ENCODE data around the gene CFAP69. TPM values are rescaled to one million over a fixed set of nuclear protein-coding genes. Genes with fewer than 3 reads are reported as not detected.
A peak's percentile ranks its signal among the peaks of the same experiment; 100 is the strongest.

The CFAP69 gene
- polyA plus RNA-seq, 4 donors, result 1.0 to 4.9 (median 4.2) TPM

DNA sequence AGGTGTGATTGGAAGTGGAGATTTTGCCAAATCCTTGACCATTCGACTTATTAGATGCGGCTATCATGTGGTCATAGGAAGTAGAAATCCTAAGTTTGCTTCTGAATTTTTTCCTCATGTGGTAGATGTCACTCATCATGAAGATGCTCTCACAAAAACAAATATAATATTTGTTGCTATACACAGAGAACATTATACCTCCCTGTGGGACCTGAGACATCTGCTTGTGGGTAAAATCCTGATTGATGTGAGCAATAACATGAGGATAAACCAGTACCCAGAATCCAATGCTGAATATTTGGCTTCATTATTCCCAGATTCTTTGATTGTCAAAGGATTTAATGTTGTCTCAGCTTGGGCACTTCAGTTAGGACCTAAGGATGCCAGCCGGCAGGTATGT lies 19.8 kb upstream of the CFAP69 start:
- Histone ChIP-seq H3K9me3 (ENCODE audit: control insufficient read depth in 2 of 2, insufficient read depth in 1 of 2, low read depth in 1 of 2, low read length in 1 of 2) (no peaks in the 10 kb centered on the region), H3K36me3 (ENCODE audit: control insufficient read depth in 3 of 3, insufficient read depth in 2 of 3, low read depth in 1 of 3, low read length in 3 of 3) (no peaks in the 10 kb centered on the region), H3K4me3 (ENCODE audit: low read depth in 1 of 3, low read length in 3 of 3) (no peak overlapping the region), H3K27ac (ENCODE audit: low read depth in 1 of 3, low read length in 2 of 3) (no peak overlapping the region), H3K4me1 (ENCODE audit: control insufficient read depth in 3 of 3, insufficient read depth in 2 of 3, low read depth in 1 of 3, low read length in 2 of 3) (peaks cover 0 to 3% (median 0%) of the 10 kb centered on the region in 3 donors), H3K27me3 (ENCODE audit: control insufficient read depth in 3 of 3, insufficient read depth in 3 of 3, low read length in 3 of 3) (no peaks in the 10 kb centered on the region)
- no peak for FAIRE-seq
- 93 to 96% (median 95%) methylated on average over 3 of the region's 3 CpGs for WGBS, 3 donors
- no peak for DNase-seq

DNA sequence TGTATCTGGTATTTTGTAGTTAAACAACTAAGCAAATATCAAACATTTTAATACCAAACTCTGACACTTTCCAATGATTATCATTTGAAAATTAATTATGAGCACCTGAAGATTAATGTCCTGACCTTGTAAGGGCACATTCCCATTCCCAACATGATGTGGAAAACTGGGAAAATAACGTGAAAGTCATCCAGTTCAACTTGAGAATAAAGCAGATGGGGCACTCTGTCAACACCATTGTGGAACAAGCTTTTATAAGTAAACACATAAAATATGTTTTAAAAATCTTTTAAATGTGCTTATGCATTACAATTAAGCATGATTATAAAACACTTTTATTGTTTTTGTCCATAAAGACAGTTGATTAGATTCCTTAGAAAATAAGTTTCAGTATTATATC lies 19.4 kb upstream of the CFAP69 start:
- FAIRE-seq (no peak), DNase-seq (no peak)
- Histone ChIP-seq H3K27me3 (ENCODE audit: control insufficient read depth in 3 of 3, insufficient read depth in 3 of 3, low read length in 3 of 3) (no peaks in the 10 kb centered on the region), H3K4me3 (ENCODE audit: low read depth in 1 of 3, low read length in 3 of 3) (no peak overlapping the region), H3K9me3 (ENCODE audit: control insufficient read depth in 2 of 2, insufficient read depth in 1 of 2, low read depth in 1 of 2, low read length in 1 of 2) (no peaks in the 10 kb centered on the region), H3K27ac (ENCODE audit: low read depth in 1 of 3, low read length in 2 of 3) (no peak overlapping the region), H3K36me3 (ENCODE audit: control insufficient read depth in 3 of 3, insufficient read depth in 2 of 3, low read depth in 1 of 3, low read length in 3 of 3) (no peaks in the 10 kb centered on the region), H3K4me1 (ENCODE audit: control insufficient read depth in 3 of 3, insufficient read depth in 2 of 3, low read depth in 1 of 3, low read length in 2 of 3) (peaks cover 0 to 3% (median 0%) of the 10 kb centered on the region in 3 donors)
- 59 to 67% (median 66%) methylated on average over 1 of the region's 1 CpG for WGBS, 3 donors

GRCh38 chr7:90227259-90227658 lies 17.7 kb upstream of the CFAP69 start:
- H3K4me1 ChIP-seq (ENCODE audit: control insufficient read depth in 3 of 3, insufficient read depth in 2 of 3, low read depth in 1 of 3, low read length in 2 of 3), result peaks cover 0 to 3% (median 0%) of the 10 kb centered on the region in 3 donors
- H3K27ac ChIP-seq (ENCODE audit: low read depth in 1 of 3, low read length in 2 of 3), result no peak overlapping the region
- 64 to 84% (median 82%) methylated on average over 5 of the region's 5 CpGs for WGBS, 3 donors
- H3K9me3 ChIP-seq (ENCODE audit: control insufficient read depth in 2 of 2, insufficient read depth in 1 of 2, low read depth in 1 of 2, low read length in 1 of 2), result no peaks in the 10 kb centered on the region
- H3K36me3 ChIP-seq (ENCODE audit: control insufficient read depth in 3 of 3, insufficient read depth in 2 of 3, low read depth in 1 of 3, low read length in 3 of 3), result no peaks in the 10 kb centered on the region
- no peak for FAIRE-seq
- no peak for DNase-seq
- no peak overlapping the region for H3K4me3 ChIP-seq (ENCODE audit: low read depth in 1 of 3, low read length in 3 of 3)
- H3K27me3 ChIP-seq (ENCODE audit: control insufficient read depth in 3 of 3, insufficient read depth in 3 of 3, low read length in 3 of 3), result no peaks in the 10 kb centered on the region

DNA sequence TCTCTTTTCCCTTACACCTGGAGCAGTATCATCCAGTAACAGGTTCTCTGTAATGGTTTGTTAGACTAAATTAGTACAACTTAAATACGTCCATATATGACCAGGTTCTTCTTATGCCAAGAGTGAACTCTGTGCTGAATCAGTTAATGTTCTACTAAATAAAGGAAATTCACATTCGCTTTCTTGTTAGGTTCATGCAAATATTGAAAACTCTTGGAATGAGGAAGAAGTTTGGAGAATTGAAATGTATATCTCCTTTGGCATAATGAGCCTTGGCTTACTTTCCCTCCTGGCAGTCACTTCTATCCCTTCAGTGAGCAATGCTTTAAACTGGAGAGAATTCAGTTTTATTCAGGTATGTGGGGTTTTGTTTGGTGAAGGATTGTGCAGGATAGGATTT lies 15.3 kb upstream of the CFAP69 start:
- Histone ChIP-seq H3K4me1 (ENCODE audit: control insufficient read depth in 3 of 3, insufficient read depth in 2 of 3, low read depth in 1 of 3, low read length in 2 of 3) (peaks cover 0 to 3% (median 2%) of the 10 kb centered on the region in 3 donors), H3K9me3 (ENCODE audit: control insufficient read depth in 2 of 2, insufficient read depth in 1 of 2, low read depth in 1 of 2, low read length in 1 of 2) (no peaks in the 10 kb centered on the region), H3K36me3 (ENCODE audit: control insufficient read depth in 3 of 3, insufficient read depth in 2 of 3, low read depth in 1 of 3, low read length in 3 of 3) (no peaks in the 10 kb centered on the region), H3K27me3 (ENCODE audit: control insufficient read depth in 3 of 3, insufficient read depth in 3 of 3, low read length in 3 of 3) (no peaks in the 10 kb centered on the region), H3K27ac (ENCODE audit: low read depth in 1 of 3, low read length in 2 of 3) (peak overlapping the region; percentile 65 to 72 (median 68)), H3K4me3 (ENCODE audit: low read depth in 1 of 3, low read length in 3 of 3) (peak overlapping the region in 1 of 3 donors; percentile 38)
- FAIRE-seq, result peak; percentile 55
- WGBS, 3 donors, result 17 to 62% (median 21%) methylated on average over 2 of the region's 2 CpGs
- DNase-seq, result peak; percentile 77 to 85

DNA sequence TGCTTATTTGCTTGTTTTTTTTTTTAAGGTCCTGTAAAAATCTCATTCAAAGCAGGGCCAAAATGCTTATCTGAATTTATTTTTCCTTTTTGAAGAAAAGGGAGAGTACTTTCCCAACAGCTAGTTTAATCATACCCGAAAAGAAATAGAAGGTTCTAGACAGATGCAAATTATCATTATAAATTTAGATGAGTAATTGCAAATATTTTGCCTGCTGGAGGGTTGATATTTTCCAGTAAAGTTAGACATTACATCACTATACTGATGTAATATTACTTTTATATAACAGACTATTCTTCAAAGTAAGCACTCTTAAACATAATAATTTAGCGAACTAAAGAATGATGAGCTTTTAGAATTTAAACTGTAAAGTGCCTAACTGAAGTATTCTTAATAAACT lies 14.1 kb upstream of the CFAP69 start:
- FAIRE-seq (peak; percentile 41), DNase-seq (no peak)
- H3K9me3 ChIP-seq (ENCODE audit: control insufficient read depth in 2 of 2, insufficient read depth in 1 of 2, low read depth in 1 of 2, low read length in 1 of 2), result no peaks in the 10 kb centered on the region
- 67 to 89% (median 82%) methylated on average over 2 of the region's 2 CpGs for WGBS, 3 donors
- H3K4me1 ChIP-seq (ENCODE audit: control insufficient read depth in 3 of 3, insufficient read depth in 2 of 3, low read depth in 1 of 3, low read length in 2 of 3), result peaks cover 0 to 3% (median 2%) of the 10 kb centered on the region in 3 donors
- no peak overlapping the region for H3K4me3 ChIP-seq (ENCODE audit: low read depth in 1 of 3, low read length in 3 of 3)
- no peaks in the 10 kb centered on the region for H3K27me3 ChIP-seq (ENCODE audit: control insufficient read depth in 3 of 3, insufficient read depth in 3 of 3, low read length in 3 of 3)
- H3K36me3 ChIP-seq (ENCODE audit: control insufficient read depth in 3 of 3, insufficient read depth in 2 of 3, low read depth in 1 of 3, low read length in 3 of 3), result no peaks in the 10 kb centered on the region
- H3K27ac ChIP-seq (ENCODE audit: low read depth in 1 of 3, low read length in 2 of 3), result no peak overlapping the region

DNA sequence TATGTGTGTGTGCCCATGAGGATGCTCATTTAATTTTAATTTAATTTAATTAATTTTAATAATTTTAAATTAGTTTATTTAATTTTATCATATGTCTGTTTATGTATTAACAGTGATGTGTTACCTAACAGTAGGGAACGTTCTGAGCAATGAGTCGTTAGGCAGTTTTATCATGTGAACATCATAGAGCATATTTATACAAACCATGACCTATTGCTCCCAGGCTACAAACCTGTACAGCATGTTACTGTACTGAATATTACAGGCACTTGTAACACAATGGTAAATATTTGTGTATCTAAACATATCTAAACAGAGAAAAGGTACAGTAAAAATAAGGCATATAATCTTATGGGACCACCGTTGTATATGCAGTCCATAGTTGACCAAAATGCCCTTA lies 13.7 kb upstream of the CFAP69 start:
- Histone ChIP-seq H3K27ac (ENCODE audit: low read depth in 1 of 3, low read length in 2 of 3) (no peak overlapping the region), H3K4me1 (ENCODE audit: control insufficient read depth in 3 of 3, insufficient read depth in 2 of 3, low read depth in 1 of 3, low read length in 2 of 3) (peaks cover 0 to 3% (median 2%) of the 10 kb centered on the region in 3 donors), H3K27me3 (ENCODE audit: control insufficient read depth in 3 of 3, insufficient read depth in 3 of 3, low read length in 3 of 3) (no peaks in the 10 kb centered on the region), H3K36me3 (ENCODE audit: control insufficient read depth in 3 of 3, insufficient read depth in 2 of 3, low read depth in 1 of 3, low read length in 3 of 3) (no peaks in the 10 kb centered on the region), H3K9me3 (ENCODE audit: control insufficient read depth in 2 of 2, insufficient read depth in 1 of 2, low read depth in 1 of 2, low read length in 1 of 2) (no peaks in the 10 kb centered on the region), H3K4me3 (ENCODE audit: low read depth in 1 of 3, low read length in 3 of 3) (peak overlapping the region in 1 of 3 donors; percentile 7)
- WGBS, 3 donors, result 30 to 70% (median 42%) methylated on average over 3 of the region's 3 CpGs
- FAIRE-seq (no peak), DNase-seq (peak in 1 of 2 donors; percentile 70)

DNA sequence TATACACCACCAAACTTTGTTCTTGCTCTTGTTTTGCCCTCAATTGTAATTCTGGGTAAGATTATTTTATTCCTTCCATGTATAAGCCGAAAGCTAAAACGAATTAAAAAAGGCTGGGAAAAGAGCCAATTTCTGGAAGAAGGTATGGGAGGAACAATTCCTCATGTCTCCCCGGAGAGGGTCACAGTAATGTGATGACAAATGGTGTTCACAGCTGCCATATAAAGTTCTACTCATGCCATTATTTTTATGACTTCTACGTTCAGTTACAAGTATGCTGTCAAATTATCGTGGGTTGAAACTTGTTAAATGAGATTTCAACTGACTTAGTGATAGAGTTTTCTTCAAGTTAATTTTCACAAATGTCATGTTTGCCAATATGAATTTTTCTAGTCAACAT lies 12.5 kb upstream of the CFAP69 start:
- no peaks in the 10 kb centered on the region for H3K27me3 ChIP-seq (ENCODE audit: control insufficient read depth in 3 of 3, insufficient read depth in 3 of 3, low read length in 3 of 3)
- WGBS, 3 donors, result 58 to 81% (median 60%) methylated on average over 5 of the region's 5 CpGs
- H3K36me3 ChIP-seq (ENCODE audit: control insufficient read depth in 3 of 3, insufficient read depth in 2 of 3, low read depth in 1 of 3, low read length in 3 of 3), result no peaks in the 10 kb centered on the region
- no peak overlapping the region for H3K27ac ChIP-seq (ENCODE audit: low read depth in 1 of 3, low read length in 2 of 3)
- FAIRE-seq, result no peak
- no peaks in the 10 kb centered on the region for H3K9me3 ChIP-seq (ENCODE audit: control insufficient read depth in 2 of 2, insufficient read depth in 1 of 2, low read depth in 1 of 2, low read length in 1 of 2)
- no peak for DNase-seq
- peaks cover 0 to 3% (median 2%) of the 10 kb centered on the region in 3 donors for H3K4me1 ChIP-seq (ENCODE audit: control insufficient read depth in 3 of 3, insufficient read depth in 2 of 3, low read depth in 1 of 3, low read length in 2 of 3)
- H3K4me3 ChIP-seq (ENCODE audit: low read depth in 1 of 3, low read length in 3 of 3), result no peak overlapping the region

DNA sequence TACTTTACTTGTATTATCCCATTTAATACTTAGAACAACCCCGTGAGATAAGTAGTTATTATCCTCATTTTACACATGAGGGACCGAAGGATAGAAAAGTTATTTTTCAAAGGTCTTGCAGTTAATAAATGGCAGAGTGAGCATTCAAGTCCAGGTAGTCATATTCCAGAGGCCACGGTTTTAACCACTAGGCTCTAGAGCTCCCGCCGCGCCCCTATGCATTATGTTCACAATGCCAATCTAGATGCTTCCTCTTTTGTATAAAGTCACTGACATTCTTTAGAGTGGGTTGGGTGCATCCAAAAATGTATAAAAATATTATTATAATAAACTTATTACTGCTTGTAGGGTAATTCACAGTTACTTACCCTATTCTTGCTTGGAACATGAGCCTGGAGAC lies 11.4 kb upstream of the CFAP69 start:
- peaks cover 0 to 3% (median 0%) of the 10 kb centered on the region in 3 donors for H3K36me3 ChIP-seq (ENCODE audit: control insufficient read depth in 3 of 3, insufficient read depth in 2 of 3, low read depth in 1 of 3, low read length in 3 of 3)
- WGBS, 3 donors, result 72 to 86% (median 82%) methylated on average over 6 of the region's 6 CpGs
- no peaks in the 10 kb centered on the region for H3K9me3 ChIP-seq (ENCODE audit: control insufficient read depth in 2 of 2, insufficient read depth in 1 of 2, low read depth in 1 of 2, low read length in 1 of 2)
- no peak for FAIRE-seq
- no peak overlapping the region for H3K4me3 ChIP-seq (ENCODE audit: low read depth in 1 of 3, low read length in 3 of 3)
- peaks cover 0 to 12% (median 2%) of the 10 kb centered on the region in 3 donors for H3K4me1 ChIP-seq (ENCODE audit: control insufficient read depth in 3 of 3, insufficient read depth in 2 of 3, low read depth in 1 of 3, low read length in 2 of 3)
- H3K27me3 ChIP-seq (ENCODE audit: control insufficient read depth in 3 of 3, insufficient read depth in 3 of 3, low read length in 3 of 3), result no peaks in the 10 kb centered on the region
- peak in 1 of 2 donors; percentile 37 for DNase-seq
- peak overlapping the region in 1 of 3 donors; percentile 14 for H3K27ac ChIP-seq (ENCODE audit: low read depth in 1 of 3, low read length in 2 of 3)

DNA sequence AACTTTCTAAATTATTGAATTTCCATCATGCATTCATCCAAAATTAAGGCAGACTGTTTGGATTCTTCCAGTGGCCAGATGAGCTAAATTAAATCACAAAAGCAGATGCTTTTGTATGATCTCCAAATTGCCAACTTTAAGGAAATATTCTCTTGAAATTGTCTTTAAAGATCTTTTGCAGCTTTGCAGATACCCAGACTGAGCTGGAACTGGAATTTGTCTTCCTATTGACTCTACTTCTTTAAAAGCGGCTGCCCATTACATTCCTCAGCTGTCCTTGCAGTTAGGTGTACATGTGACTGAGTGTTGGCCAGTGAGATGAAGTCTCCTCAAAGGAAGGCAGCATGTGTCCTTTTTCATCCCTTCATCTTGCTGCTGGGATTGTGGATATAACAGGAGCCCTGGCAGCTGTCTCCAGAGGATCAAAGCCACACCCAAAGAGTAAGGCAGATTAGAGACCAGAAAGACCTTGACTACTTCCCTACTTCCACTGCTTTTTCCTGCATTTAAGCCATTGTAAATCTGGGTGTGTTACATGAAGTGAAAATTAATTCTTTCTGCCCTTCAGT lies 8.2 kb upstream of the CFAP69 start:
- H3K4me1 ChIP-seq (ENCODE audit: control insufficient read depth in 3 of 3, insufficient read depth in 2 of 3, low read depth in 1 of 3, low read length in 2 of 3), result peaks cover 3 to 15% (median 3%) of the 10 kb centered on the region in 3 donors
- H3K9me3 ChIP-seq (ENCODE audit: control insufficient read depth in 2 of 2, insufficient read depth in 1 of 2, low read depth in 1 of 2, low read length in 1 of 2), result no peaks in the 10 kb centered on the region
- no peak overlapping the region for H3K4me3 ChIP-seq (ENCODE audit: low read depth in 1 of 3, low read length in 3 of 3)
- WGBS, 3 donors, result 80 to 90% (median 83%) methylated on average over 1 of the region's 1 CpG
- no peak for FAIRE-seq
- H3K36me3 ChIP-seq (ENCODE audit: control insufficient read depth in 3 of 3, insufficient read depth in 2 of 3, low read depth in 1 of 3, low read length in 3 of 3), result peaks cover 0 to 6% (median 0%) of the 10 kb centered on the region in 3 donors
- no peaks in the 10 kb centered on the region for H3K27me3 ChIP-seq (ENCODE audit: control insufficient read depth in 3 of 3, insufficient read depth in 3 of 3, low read length in 3 of 3)
- peak overlapping the region in 2 of 3 donors; percentile 13 to 48 for H3K27ac ChIP-seq (ENCODE audit: low read depth in 1 of 3, low read length in 2 of 3)
- peak; percentile 25 to 65 for DNase-seq

Measured in small intestine (tissue), 7 donors.